GM18519 (cell line): Measurements from ENCODE around the gene MYO7A.

ENCODE experiments used
- ATAC-seq: cut with Tn5 transposase; IDR thresholded peaks from one replicate; pipeline ENCODE4 v1.9.1; 2021; ENCODE audit warnings: mild to moderate bottlenecking, moderate library complexity; ENCODE audit not compliant: unreplicated experiment, low FRiP score

Gene MYO7A

GRCh38 chr11:77195071-77195755 is 67.2 kb downstream of the MYO7A start:
- ATAC-seq = no peak

GRCh38 chr11:77196961-77197360 is 68.9 kb downstream of the MYO7A start:
- no peak for ATAC-seq

GRCh38 chr11:77197626-77198320 is 69.7 kb downstream of the MYO7A start:
- ATAC-seq = no peak

- no peak for ATAC-seq
Observed at GRCh38 chr11:77198440-77198849, 70.4 kb downstream of the MYO7A start.

- no peak for ATAC-seq
Observed at GRCh38 chr11:77199137-77199745, 71.2 kb downstream of the MYO7A start.

- no peak for ATAC-seq
Observed at GRCh38 chr11:77200351-77201268, 72.6 kb downstream of the MYO7A start.

GRCh38 chr11:77201370-77201769 is 73.3 kb downstream of the MYO7A start:
- ATAC-seq = no peak

GRCh38 chr11:77201991-77202841 is 74.2 kb downstream of the MYO7A start:
- ATAC-seq = no peak

- ATAC-seq = no peak
Observed at GRCh38 chr11:77202941-77203900, 75.2 kb downstream of the MYO7A start.

- no peak for ATAC-seq
Observed at GRCh38 chr11:77203901-77204753, 76.1 kb downstream of the MYO7A start.

GRCh38 chr11:77204754-77205466 is 76.9 kb downstream of the MYO7A start:
- ATAC-seq = no peak

GRCh38 chr11:77205467-77206263 is 77.6 kb downstream of the MYO7A start:
- no peak for ATAC-seq

GRCh38 chr11:77206264-77207018 is 78.4 kb downstream of the MYO7A start:
- no peak for ATAC-seq

- ATAC-seq = no peak
Observed at GRCh38 chr11:77207019-77207485, 79.0 kb downstream of the MYO7A start.

GRCh38 chr11:77207618-77208313 is 79.7 kb downstream of the MYO7A start:
- no peak for ATAC-seq
